Pancreas (tissue), 10 donors: ENCODE results near the gene ANKRD27. TPM values are rescaled to one million over a fixed set of nuclear protein-coding genes. Genes with fewer than 3 reads are reported as not detected.

Experiments
- ATAC-seq, 4 donors: fragments of 200-7000 bp; cut with Tn5 transposase; one replicate each; pipeline versions ENCODE4 v1.8.0 to v1.9.1; 2020; ENCODE audit warnings: mild to moderate bottlenecking in 4 of 4, moderate library complexity in 4 of 4
- DNase-seq, 6 donors: peaks; one replicate each; pipeline ENCODE4 v3.0.0-alpha.2; 2020
- FAIRE-seq: peaks from 2 replicates; lab custom pipeline; 2012; peaks lifted over from hg19 to GRCh38; lab: Jason Lieb, UNC
- H3K27ac ChIP-seq, 4 donors: fragments of 200-600 bp; sonication (generic); 1 replicate in 3 of 4; 2 replicates in 1 of 4; pipeline versions ENCODE4 v1.5.0 to v1.8.0; 2020
- H3K27me3 ChIP-seq, 4 donors: fragments of 200-600 bp; one replicate each; pipeline ENCODE4 v1.8.0; 2021
- H3K36me3 ChIP-seq, 3 donors: fragments of 200-600 bp; sonication (generic) in 1 of 3; one replicate each; pipeline versions ENCODE4 v1.5.0 to v1.8.0; 2020 to 2021
- H3K4me1 ChIP-seq, 3 donors: fragments of 200-600 bp; one replicate each; pipeline ENCODE4 v1.8.0; 2021
- H3K4me3 ChIP-seq, 4 donors: fragments of 200-600 bp; sonication (generic) in 2 of 4; one replicate each; pipeline versions ENCODE4 v1.5.0 to v1.8.0; 2020 to 2021
- H3K9me3 ChIP-seq, 4 donors: fragments of 200-600 bp; one replicate each; pipeline ENCODE4 v1.8.0; 2021
- CTCF ChIP-seq, 4 donors: fragments of 200-600 bp; sonication (generic) in 3 of 4; IDR thresholded peaks; one replicate each; pipeline versions ENCODE4 v1.5.0 to v1.8.0; 2021; ENCODE audit warnings: antibody characterized with exemption in 4 of 4
- WGBS, 2 donors: extraction: QIAGEN DNeasy Blood & Tissue Kit; methylation state at CpG; one replicate each; pipeline ENCODE4 v1.1.7; 2013; 5-methylcytosine and 5-hydroxymethylcytosine counted together
- intact Hi-C, 3 donors: fragments of 100-400 bp; cut with DNase I; formaldehyde crosslinking; loops; one replicate each; pipeline versions ENCODE4 v1.11.1 to v1.14.2; 2022
- polyA plus RNA-seq, 2 donors: library from polyadenylated mRNA; stranded (reverse); fragments of 200-250 nt; gene quantifications; one replicate each; pipeline ENCODE4 v1.2.3, GENCODE V29; 2013
- total RNA-seq, 6 donors: library from RNA; stranded (reverse); fragmentation: NEBNext Ultra II Directional in 4 of 6; extraction: Animal tissue kit (Norgen Biotek cat#: 25700) in 4 of 6; gene quantifications; one replicate each; pipeline versions ENCODE4 v1.2.1 to v1.2.4, GENCODE V29; 2021 to 2023
- donor health status: healthy with polysubstance abuse.
- donor health status: DM: no; HTN: no; CAD: no; lungs with moderate emphysema.
- donor health status: DM: no; HTN: no; CAD: no.
- donor health status: control.
- donor health status: control.
- donor health status: Bipolar disorder and iron deficiency.
- donor health status: DM: yes; HTN: yes; CAD: no.
- donor health status: DM: no; HTN: no; CAD: no.
- donor health status: DM: no; HTN: no; CAD: no.
- donor health status: DM: yes; HTN: yes; CAD: no.

Gene ANKRD27
- total and polyA plus RNA-seq, 8 donors, result 4.5 to 17.6 (median 9.6) TPM

DNA sequence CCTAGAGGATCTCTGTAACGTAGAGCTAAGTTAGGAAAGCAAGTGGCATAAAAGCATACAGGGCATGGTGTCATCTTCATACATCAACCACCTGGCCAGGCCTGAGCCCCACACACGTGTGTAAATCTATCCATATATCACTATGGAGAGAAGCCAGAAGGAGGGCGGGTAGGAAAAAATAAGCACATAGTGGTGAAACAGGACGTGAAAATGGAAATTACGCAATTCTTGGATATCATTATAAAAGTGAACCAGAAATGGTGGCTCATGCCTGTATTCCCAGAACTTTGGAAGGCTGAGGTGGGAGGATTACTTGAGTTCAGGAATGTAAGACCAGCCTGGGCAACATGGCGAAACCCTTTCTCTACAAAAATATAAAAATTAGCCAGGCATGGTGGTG lies 50.6 kb downstream of the ANKRD27 start:
- FAIRE-seq, result no peak
- WGBS, 2 donors, result 90 to 92% methylated on average over 6 of the region's 6 CpGs

DNA sequence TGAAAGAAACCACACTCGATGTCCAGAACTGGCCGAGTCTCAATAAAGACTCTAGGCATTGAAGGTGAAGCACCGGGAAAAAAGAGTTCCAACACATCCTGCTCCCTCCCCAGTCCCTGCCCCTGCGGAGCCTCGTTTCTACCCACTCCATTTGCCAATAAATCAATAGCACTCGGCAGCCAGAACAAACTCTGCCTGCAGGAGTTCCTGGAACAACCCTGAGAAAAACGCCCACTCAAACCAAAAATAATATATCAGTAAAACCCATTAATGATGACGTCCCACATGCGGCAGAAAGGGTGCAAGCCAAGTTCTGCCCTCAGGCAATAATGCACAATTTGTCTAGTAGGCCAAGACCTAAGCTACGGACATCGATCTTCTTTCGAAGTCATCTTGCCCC lies 53.0 kb downstream of the ANKRD27 start:
- FAIRE-seq (no peak), ATAC-seq (no peak)

More for the DNA sequence above, 50.6 kb downstream of the ANKRD27 start:
- Histone ChIP-seq H3K27me3 (no peaks in the 10 kb centered on the region), H3K4me1 (no peaks in the 10 kb centered on the region), H3K36me3 (peaks cover 0 to 25% (median 0%) of the 10 kb centered on the region in 3 donors), H3K27ac (no peak overlapping the region), H3K4me3 (no peak overlapping the region), H3K9me3 (no peaks in the 10 kb centered on the region)
- ATAC-seq (no peak), DNase-seq (no peak)
- TF ChIP-seq CTCF (IDR thresholded peaks at IDR 0.05), result no peak
- intact Hi-C loops, result no loop called here

GRCh38 chr19:32619051-32619685 lies 55.8 kb downstream of the ANKRD27 start:
- no peaks in the 10 kb centered on the region for H3K9me3 ChIP-seq
- intact Hi-C loops, result no loop called here
- 87 to 90% methylated on average over 23 of the region's 23 CpGs for WGBS, 2 donors
- H3K27me3 ChIP-seq, result no peaks in the 10 kb centered on the region
- peak in 1 of 6 donors; percentile 51 for DNase-seq
- no peak overlapping the region for H3K4me3 ChIP-seq
- FAIRE-seq, result no peak
- TF ChIP-seq CTCF (IDR thresholded peaks at IDR 0.05), result no peak
- peaks cover 0 to 43% (median 3%) of the 10 kb centered on the region in 3 donors for H3K36me3 ChIP-seq
- no peak overlapping the region for H3K27ac ChIP-seq
- no peak for ATAC-seq
- no peaks in the 10 kb centered on the region for H3K4me1 ChIP-seq

More for the DNA sequence above, 53.0 kb downstream of the ANKRD27 start:
- H3K27ac ChIP-seq, result no peak overlapping the region
- DNase-seq, result no peak
- intact Hi-C loops, result no loop called here
- H3K4me3 ChIP-seq, result no peak overlapping the region
- no peaks in the 10 kb centered on the region for H3K9me3 ChIP-seq
- H3K36me3 ChIP-seq, result peaks cover 0 to 35% (median 0%) of the 10 kb centered on the region in 3 donors
- H3K4me1 ChIP-seq, result no peaks in the 10 kb centered on the region
- WGBS, 2 donors, result 72 to 77% methylated on average over 12 of the region's 12 CpGs
- TF ChIP-seq CTCF (IDR thresholded peaks at IDR 0.05), result no peak
- no peaks in the 10 kb centered on the region for H3K27me3 ChIP-seq

DNA sequence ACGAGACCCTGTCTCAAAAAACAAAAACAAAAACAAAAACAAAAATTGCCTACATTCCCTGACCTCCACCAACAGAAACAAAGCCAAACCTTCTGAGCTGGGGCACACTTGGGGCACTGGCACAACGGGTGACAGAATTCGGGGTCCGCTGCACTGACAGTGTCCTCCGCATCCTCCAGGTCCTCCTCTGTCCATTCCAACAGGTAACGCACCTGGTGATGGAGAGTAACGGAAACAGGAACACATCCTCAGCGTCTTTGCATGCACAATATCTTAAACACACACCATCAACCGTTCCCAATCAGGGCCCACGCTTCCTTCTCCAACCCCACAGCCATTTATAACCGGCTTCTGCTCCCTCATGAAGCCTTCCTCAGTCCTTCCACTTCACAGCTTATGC lies 59.4 kb downstream of the ANKRD27 start:
- Histone ChIP-seq H3K4me1 (no peaks in the 10 kb centered on the region), H3K27ac (no peak overlapping the region), H3K36me3 (peaks cover 0 to 38% (median 3%) of the 10 kb centered on the region in 3 donors), H3K4me3 (no peak overlapping the region), H3K27me3 (no peaks in the 10 kb centered on the region), H3K9me3 (no peaks in the 10 kb centered on the region)
- intact Hi-C loops, result no loop called here
- ATAC-seq (no peak), DNase-seq (no peak), FAIRE-seq (no peak)
- 86 to 88% methylated on average over 11 of the region's 11 CpGs for WGBS, 2 donors
- TF ChIP-seq CTCF (IDR thresholded peaks at IDR 0.05), result no peak

DNA sequence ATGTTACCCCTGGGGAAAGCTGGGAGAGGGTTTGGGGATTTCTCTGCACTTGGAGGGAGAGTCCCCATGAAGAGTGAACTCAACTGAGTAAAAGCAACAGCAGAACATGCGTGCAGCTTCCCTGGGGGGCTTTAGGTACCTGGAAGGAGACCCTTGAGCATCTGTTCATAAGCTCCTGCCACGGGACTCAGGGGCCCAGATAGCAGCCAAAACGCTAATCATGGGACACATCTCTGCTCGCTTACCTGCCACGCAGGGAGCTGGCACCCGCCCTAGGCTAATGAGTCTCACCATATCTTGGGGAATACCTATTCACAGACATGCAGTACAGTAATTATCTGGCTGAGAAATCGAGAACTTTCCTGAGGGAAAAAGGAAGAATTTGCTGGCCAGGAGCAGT lies 60.1 kb downstream of the ANKRD27 start:
- 90 to 95% methylated on average over 7 of the region's 7 CpGs for WGBS, 2 donors
- Histone ChIP-seq H3K9me3 (no peaks in the 10 kb centered on the region), H3K27me3 (no peaks in the 10 kb centered on the region), H3K4me3 (no peak overlapping the region), H3K36me3 (peaks cover 0 to 36% (median 3%) of the 10 kb centered on the region in 3 donors), H3K27ac (no peak overlapping the region), H3K4me1 (no peaks in the 10 kb centered on the region)
- no peak for FAIRE-seq
- ATAC-seq, result no peak
- DNase-seq, result no peak
- TF ChIP-seq CTCF (IDR thresholded peaks at IDR 0.05), result no peak
- intact Hi-C loops, result no loop called here
